ENCODE measurements around the gene SYT8. TPM values are rescaled to one million over a fixed set of nuclear protein-coding genes. Genes with fewer than 3 reads are reported as not detected.
A peak's percentile ranks its signal among the peaks of the same experiment; 100 is the strongest.

The SYT8 gene
- total RNA-seq, 4 donors from 2014 or later, result not detected

GRCh38 chr11:1832211-1832919 lies 2.4 kb upstream of the SYT8 start:
- intact Hi-C loops (cut with DNase I; ENCODE audit: low total_unique reads), result loop anchor here (1.0 to 2.0 kb wide), 2 partner anchors 138 to 180 kb away; no protein-coding TSS in a partner anchor
- H3K27ac ChIP-seq, result no peak overlapping the region
- H3K27me3 ChIP-seq, result no peaks in the 10 kb centered on the region
- peak overlapping the region in 3 of 4 donors; percentile 7 to 17 (median 9) for H3K4me3 ChIP-seq
- DNase-seq (no peak), ATAC-seq (peak; percentile 62 to 77)
- H3K36me3 ChIP-seq, result no peaks in the 10 kb centered on the region
- in situ Hi-C loops (cut with MboI; ENCODE audit: low sequenced_read_pairs in 4 of 4), result no loop called here
- TF ChIP-seq POLR2A (IDR thresholded peaks at IDR 0.05), result no peak
- TF ChIP-seq, protein P1, sequence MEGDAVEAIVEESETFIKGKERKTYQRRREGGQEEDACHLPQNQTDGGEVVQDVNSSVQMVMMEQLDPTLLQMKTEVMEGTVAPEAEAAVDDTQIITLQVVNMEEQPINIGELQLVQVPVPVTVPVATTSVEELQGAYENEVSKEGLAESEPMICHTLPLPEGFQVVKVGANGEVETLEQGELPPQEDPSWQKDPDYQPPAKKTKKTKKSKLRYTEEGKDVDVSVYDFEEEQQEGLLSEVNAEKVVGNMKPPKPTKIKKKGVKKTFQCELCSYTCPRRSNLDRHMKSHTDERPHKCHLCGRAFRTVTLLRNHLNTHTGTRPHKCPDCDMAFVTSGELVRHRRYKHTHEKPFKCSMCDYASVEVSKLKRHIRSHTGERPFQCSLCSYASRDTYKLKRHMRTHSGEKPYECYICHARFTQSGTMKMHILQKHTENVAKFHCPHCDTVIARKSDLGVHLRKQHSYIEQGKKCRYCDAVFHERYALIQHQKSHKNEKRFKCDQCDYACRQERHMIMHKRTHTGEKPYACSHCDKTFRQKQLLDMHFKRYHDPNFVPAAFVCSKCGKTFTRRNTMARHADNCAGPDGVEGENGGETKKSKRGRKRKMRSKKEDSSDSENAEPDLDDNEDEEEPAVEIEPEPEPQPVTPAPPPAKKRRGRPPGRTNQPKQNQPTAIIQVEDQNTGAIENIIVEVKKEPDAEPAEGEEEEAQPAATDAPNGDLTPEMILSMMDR (IDR thresholded peaks at IDR 0.05 in 4 of 5, conservative IDR thresholded peaks at IDR 0.05 in 1 of 5), result peak; percentile 95 to 99 (median 99)
- no peaks in the 10 kb centered on the region for H3K9me3 ChIP-seq
- H3K4me1 ChIP-seq, result peaks cover 0 to 1% of the 10 kb centered on the region in 2 donors

DNA sequence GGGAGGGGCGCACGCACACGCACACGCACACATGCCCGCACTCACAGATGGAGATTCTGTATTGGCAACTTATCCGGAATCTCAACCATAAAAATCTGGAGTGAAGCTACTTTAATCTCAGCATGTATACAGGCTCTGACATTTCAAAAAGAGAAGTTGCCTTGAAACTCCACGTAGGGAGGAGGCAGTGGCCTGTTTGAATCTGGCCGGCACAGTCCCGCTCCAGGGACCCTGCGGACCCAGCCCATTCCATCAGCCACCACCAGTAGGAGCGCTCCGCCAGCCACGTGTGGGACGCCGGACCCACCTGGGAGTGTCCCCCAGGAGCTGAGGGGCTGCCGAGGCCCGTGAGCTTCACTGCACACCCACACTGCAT lies 1.9 kb upstream of the SYT8 start:
- no peaks in the 10 kb centered on the region for H3K36me3 ChIP-seq
- no peaks in the 10 kb centered on the region for H3K27me3 ChIP-seq
- DNase-seq (peak in 1 of 2 donors; percentile 11), ATAC-seq (no peak)
- intact Hi-C loops (cut with DNase I; ENCODE audit: low total_unique reads) (loop anchor here (1.0 to 2.0 kb wide), 2 partner anchors 139 to 180 kb away; no protein-coding TSS in a partner anchor), in situ Hi-C loops (cut with MboI; ENCODE audit: low sequenced_read_pairs in 4 of 4) (no loop called here)
- no peaks in the 10 kb centered on the region for H3K9me3 ChIP-seq
- peaks cover 0 to 6% of the 10 kb centered on the region in 2 donors for H3K4me1 ChIP-seq
- peak overlapping the region in 1 of 4 donors; percentile 9 for H3K4me3 ChIP-seq
- H3K27ac ChIP-seq, result no peak overlapping the region
- TF ChIP-seq POLR2A (IDR thresholded peaks at IDR 0.05), result no peak
- TF ChIP-seq, protein P1 (IDR thresholded peaks at IDR 0.05 in 4 of 5, conservative IDR thresholded peaks at IDR 0.05 in 1 of 5), result no peak

- TF ChIP-seq POLR2A (IDR thresholded peaks at IDR 0.05), result no peak
- TF ChIP-seq, protein P1 (IDR thresholded peaks at IDR 0.05 in 4 of 5, conservative IDR thresholded peaks at IDR 0.05 in 1 of 5), result no peak
- Histone ChIP-seq H3K4me3 (no peak overlapping the region), H3K27ac (no peak overlapping the region), H3K9me3 (no peaks in the 10 kb centered on the region), H3K27me3 (no peaks in the 10 kb centered on the region), H3K4me1 (peaks cover 0 to 18% of the 10 kb centered on the region in 2 donors), H3K36me3 (no peaks in the 10 kb centered on the region)
- ATAC-seq, result no peak
- peak in 1 of 2 donors; percentile 11 for DNase-seq
- intact Hi-C loops (cut with DNase I; ENCODE audit: low total_unique reads) (no loop called here), in situ Hi-C loops (cut with MboI; ENCODE audit: low sequenced_read_pairs in 4 of 4) (no loop called here)
These were observed 654 bp upstream of the SYT8 start for GRCh38 chr11:1834062-1834610.

DNA sequence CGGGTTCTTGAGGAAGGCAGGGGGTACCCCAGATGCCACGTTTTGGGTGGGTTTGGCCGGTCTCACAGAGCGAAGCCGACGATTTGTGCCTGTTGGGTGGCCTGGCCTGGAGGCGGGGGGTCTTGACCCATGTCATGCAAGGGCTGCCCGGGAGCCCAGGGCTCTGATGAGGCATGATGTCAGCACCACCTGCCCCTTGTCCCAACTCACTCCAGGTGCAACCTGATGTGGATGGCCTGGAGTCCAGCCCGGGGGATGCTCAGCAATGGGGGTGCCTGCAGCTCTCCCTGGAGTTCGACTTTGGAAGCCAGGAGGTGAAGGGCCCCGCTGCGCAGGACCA lies 851 bp downstream of the SYT8 start:
- intact Hi-C loops (cut with DNase I; ENCODE audit: low total_unique reads) (loop anchor here (5.0 kb wide), 1 partner anchor 47 kb away; no protein-coding TSS in a partner anchor), in situ Hi-C loops (cut with MboI; ENCODE audit: low sequenced_read_pairs in 4 of 4) (no loop called here)
- ATAC-seq, result no peak
- DNase-seq, result peak in 1 of 2 donors; percentile 11
- TF ChIP-seq, protein P1 (IDR thresholded peaks at IDR 0.05 in 4 of 5, conservative IDR thresholded peaks at IDR 0.05 in 1 of 5), result no peak
- no peak overlapping the region for H3K27ac ChIP-seq
- no peaks in the 10 kb centered on the region for H3K27me3 ChIP-seq
- H3K4me1 ChIP-seq, result peaks cover 0 to 28% of the 10 kb centered on the region in 2 donors
- no peak overlapping the region for H3K4me3 ChIP-seq
- no peaks in the 10 kb centered on the region for H3K36me3 ChIP-seq
- no peaks in the 10 kb centered on the region for H3K9me3 ChIP-seq

All from gastrocnemius medialis (tissue), 4 donors.